Measurements from ENCODE around the gene TMUB1.
A peak's percentile ranks its signal among the peaks of the same experiment; 100 is the strongest.

The TMUB1 gene

GRCh38 chr7:151101621-151102396, 18.5 kb upstream of the TMUB1 start:
- Mint-ChIP-seq H3K4me3 (no peak overlapping the region), H3K9me3 (no peaks in the 10 kb centered on the region), H3K27ac (no peak overlapping the region), H3K36me3 (ENCODE audit: low read depth) (peaks cover 4% of the 10 kb centered on the region), H3K27me3 (no peaks in the 10 kb centered on the region), H3K4me1 (ENCODE audit: low read depth) (no peaks in the 10 kb centered on the region)
- no peak for DNase-seq

GRCh38 chr7:151100921-151101320, 17.6 kb upstream of the TMUB1 start:
- Mint-ChIP-seq H3K4me1 (ENCODE audit: low read depth) (peaks cover 3% of the 10 kb centered on the region), H3K9me3 (no peaks in the 10 kb centered on the region), H3K36me3 (ENCODE audit: low read depth) (peaks cover 7% of the 10 kb centered on the region), H3K27me3 (no peaks in the 10 kb centered on the region), H3K4me3 (no peak overlapping the region), H3K27ac (no peak overlapping the region)
- no peak for DNase-seq

GRCh38 chr7:151099486-151100211, 16.4 kb upstream of the TMUB1 start:
- Mint-ChIP-seq H3K9me3 (no peaks in the 10 kb centered on the region), H3K4me1 (ENCODE audit: low read depth) (peaks cover 5% of the 10 kb centered on the region), H3K27me3 (no peaks in the 10 kb centered on the region), H3K27ac (no peak overlapping the region), H3K4me3 (no peak overlapping the region), H3K36me3 (ENCODE audit: low read depth) (peaks cover 9% of the 10 kb centered on the region)
- no peak for DNase-seq

- Mint-ChIP-seq H3K4me3 (no peak overlapping the region), H3K36me3 (ENCODE audit: low read depth) (peaks cover 10% of the 10 kb centered on the region), H3K27ac (no peak overlapping the region), H3K9me3 (no peaks in the 10 kb centered on the region), H3K27me3 (no peaks in the 10 kb centered on the region), H3K4me1 (ENCODE audit: low read depth) (peaks cover 9% of the 10 kb centered on the region)
- DNase-seq = no peak
These were observed 12.7 kb upstream of the TMUB1 start for GRCh38 chr7:151095828-151096475.

- Mint-ChIP-seq H3K4me1 (ENCODE audit: low read depth) (peaks cover 9% of the 10 kb centered on the region), H3K9me3 (no peaks in the 10 kb centered on the region), H3K27ac (no peak overlapping the region), H3K36me3 (ENCODE audit: low read depth) (peaks cover 12% of the 10 kb centered on the region), H3K27me3 (no peaks in the 10 kb centered on the region), H3K4me3 (no peak overlapping the region)
- DNase-seq = no peak
These were observed 12.0 kb upstream of the TMUB1 start for GRCh38 chr7:151095123-151095797.

- no peak overlapping the region for H3K27ac Mint-ChIP-seq
- peaks cover 14% of the 10 kb centered on the region for H3K36me3 Mint-ChIP-seq (ENCODE audit: low read depth)
- no peak for DNase-seq
- H3K4me1 Mint-ChIP-seq (ENCODE audit: low read depth) = peaks cover 9% of the 10 kb centered on the region
- H3K4me3 Mint-ChIP-seq = no peak overlapping the region
- no peaks in the 10 kb centered on the region for H3K27me3 Mint-ChIP-seq
- H3K9me3 Mint-ChIP-seq = no peaks in the 10 kb centered on the region
These were observed 11.4 kb upstream of the TMUB1 start for GRCh38 chr7:151094675-151095074.

GRCh38 chr7:151093748-151094147, 10.5 kb upstream of the TMUB1 start:
- H3K9me3 Mint-ChIP-seq = no peaks in the 10 kb centered on the region
- no peak for DNase-seq
- peaks cover 23% of the 10 kb centered on the region for H3K36me3 Mint-ChIP-seq (ENCODE audit: low read depth)
- H3K27ac Mint-ChIP-seq = no peak overlapping the region
- H3K4me1 Mint-ChIP-seq (ENCODE audit: low read depth) = peaks cover 16% of the 10 kb centered on the region
- H3K27me3 Mint-ChIP-seq = no peaks in the 10 kb centered on the region
- no peak overlapping the region for H3K4me3 Mint-ChIP-seq

GRCh38 chr7:151091988-151092387, 8.7 kb upstream of the TMUB1 start:
- H3K36me3 Mint-ChIP-seq (ENCODE audit: low read depth) = peaks cover 24% of the 10 kb centered on the region
- H3K4me3 Mint-ChIP-seq = no peak overlapping the region
- no peak for DNase-seq

GRCh38 chr7:151091431-151091830, 8.1 kb upstream of the TMUB1 start:
- Mint-ChIP-seq H3K36me3 (ENCODE audit: low read depth) (peaks cover 24% of the 10 kb centered on the region), H3K4me1 (ENCODE audit: low read depth) (peaks cover 25% of the 10 kb centered on the region), H3K4me3 (no peak overlapping the region), H3K9me3 (no peaks in the 10 kb centered on the region), H3K27me3 (no peaks in the 10 kb centered on the region), H3K27ac (no peak overlapping the region)
- DNase-seq = no peak

More at GRCh38 chr7:151091988-151092387, 8.7 kb upstream of the TMUB1 start:
- no peaks in the 10 kb centered on the region for H3K27me3 Mint-ChIP-seq
- H3K27ac Mint-ChIP-seq = no peak overlapping the region
- peaks cover 25% of the 10 kb centered on the region for H3K4me1 Mint-ChIP-seq (ENCODE audit: low read depth)
- no peaks in the 10 kb centered on the region for H3K9me3 Mint-ChIP-seq

GRCh38 chr7:151091003-151091402, 7.7 kb upstream of the TMUB1 start:
- H3K9me3 Mint-ChIP-seq = no peaks in the 10 kb centered on the region

GRCh38 chr7:151089893-151090730, 6.8 kb upstream of the TMUB1 start:
- no peaks in the 10 kb centered on the region for H3K9me3 Mint-ChIP-seq
- H3K27ac Mint-ChIP-seq = no peak overlapping the region
- peaks cover 19% of the 10 kb centered on the region for H3K36me3 Mint-ChIP-seq (ENCODE audit: low read depth)
- H3K4me1 Mint-ChIP-seq (ENCODE audit: low read depth) = peaks cover 28% of the 10 kb centered on the region
- H3K27me3 Mint-ChIP-seq = peaks cover 3% of the 10 kb centered on the region
- H3K4me3 Mint-ChIP-seq = no peak overlapping the region
- DNase-seq = no peak

More at GRCh38 chr7:151091003-151091402, 7.7 kb upstream of the TMUB1 start:
- H3K36me3 Mint-ChIP-seq (ENCODE audit: low read depth) = peaks cover 22% of the 10 kb centered on the region
- DNase-seq = no peak
- peaks cover 23% of the 10 kb centered on the region for H3K4me1 Mint-ChIP-seq (ENCODE audit: low read depth)
- H3K27ac Mint-ChIP-seq = no peak overlapping the region
- no peak overlapping the region for H3K4me3 Mint-ChIP-seq
- no peaks in the 10 kb centered on the region for H3K27me3 Mint-ChIP-seq

GRCh38 chr7:151088856-151089699, 5.8 kb upstream of the TMUB1 start:
- no peaks in the 10 kb centered on the region for H3K9me3 Mint-ChIP-seq
- H3K36me3 Mint-ChIP-seq (ENCODE audit: low read depth) = peaks cover 19% of the 10 kb centered on the region
- peak overlapping the region; percentile 7 for H3K27ac Mint-ChIP-seq
- H3K4me3 Mint-ChIP-seq = peak overlapping the region; percentile 86
- peaks cover 33% of the 10 kb centered on the region for H3K4me1 Mint-ChIP-seq (ENCODE audit: low read depth)
- no peak for DNase-seq
- H3K27me3 Mint-ChIP-seq = peaks cover 7% of the 10 kb centered on the region
